GM21786 (cell line): ENCODE results near the gene PIK3AP1.

Source experiments
- ATAC-seq: cut with Tn5 transposase; IDR thresholded peaks from one replicate; pipeline ENCODE4 v1.9.1; 2021; ENCODE audit not compliant: unreplicated experiment

The PIK3AP1 gene

GRCh38 chr10:96676272-96677112, 43.8 kb downstream of the PIK3AP1 start:
- no peak for ATAC-seq

DNA sequence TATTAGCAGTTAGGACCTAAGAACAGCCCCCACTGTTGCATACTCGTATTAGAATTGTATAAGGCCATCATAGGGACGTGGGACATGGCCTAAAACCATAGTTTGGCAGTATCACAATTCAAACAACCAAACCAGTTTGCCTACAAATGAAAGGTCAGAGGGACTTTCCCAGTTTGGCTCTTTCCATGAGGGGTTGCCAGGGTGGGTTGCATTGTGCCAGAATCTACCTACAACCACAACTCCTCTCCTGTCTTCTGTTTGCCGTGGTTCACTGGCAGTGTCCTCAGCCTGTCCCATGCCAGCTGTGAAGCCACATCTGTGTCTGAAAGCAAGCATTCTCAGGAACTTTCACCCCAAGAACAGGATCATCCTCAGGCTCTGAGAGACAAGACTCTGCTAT, 44.5 kb downstream of the PIK3AP1 start:
- no peak for ATAC-seq

DNA sequence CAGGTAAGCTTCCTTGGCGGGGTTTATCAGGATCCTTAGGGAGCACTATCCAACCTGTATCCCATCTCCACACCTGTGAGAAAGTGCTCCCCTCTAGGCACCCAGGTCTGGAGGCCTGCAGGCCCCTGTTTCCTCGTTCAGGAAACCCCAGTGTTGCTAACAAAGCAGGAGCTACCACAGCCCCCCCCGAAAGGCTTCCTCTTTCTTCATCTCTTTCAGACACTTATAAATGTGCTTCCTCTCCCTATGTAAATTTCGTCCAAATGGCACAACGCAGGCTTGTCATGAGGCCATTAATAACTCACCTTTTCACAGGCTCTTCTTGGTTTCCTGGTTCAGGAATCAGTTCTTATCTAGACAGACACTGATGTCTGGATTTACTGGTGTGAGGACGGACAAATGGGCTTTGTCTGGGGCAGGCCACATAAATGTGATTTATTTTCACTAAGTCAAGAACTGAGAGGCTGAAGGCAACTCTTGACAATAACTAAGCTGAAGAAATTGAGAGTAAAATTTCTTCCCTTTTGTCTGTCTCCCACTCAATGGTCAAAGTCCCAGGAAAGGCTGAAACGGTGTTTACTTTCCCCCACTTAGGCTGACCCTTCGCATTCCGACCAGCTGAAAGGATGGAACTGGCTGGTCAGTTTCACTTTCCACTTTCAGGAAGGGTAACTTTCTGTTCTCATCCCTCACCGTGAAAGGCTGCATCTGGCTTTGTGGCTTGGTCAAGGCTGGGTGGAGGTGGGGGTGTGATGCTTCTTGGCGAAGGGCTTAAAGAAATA, 46.8 kb downstream of the PIK3AP1 start:
- peak; percentile 47 for ATAC-seq

GRCh38 chr10:96672481-96673175, 47.7 kb downstream of the PIK3AP1 start:
- ATAC-seq: no peak

DNA sequence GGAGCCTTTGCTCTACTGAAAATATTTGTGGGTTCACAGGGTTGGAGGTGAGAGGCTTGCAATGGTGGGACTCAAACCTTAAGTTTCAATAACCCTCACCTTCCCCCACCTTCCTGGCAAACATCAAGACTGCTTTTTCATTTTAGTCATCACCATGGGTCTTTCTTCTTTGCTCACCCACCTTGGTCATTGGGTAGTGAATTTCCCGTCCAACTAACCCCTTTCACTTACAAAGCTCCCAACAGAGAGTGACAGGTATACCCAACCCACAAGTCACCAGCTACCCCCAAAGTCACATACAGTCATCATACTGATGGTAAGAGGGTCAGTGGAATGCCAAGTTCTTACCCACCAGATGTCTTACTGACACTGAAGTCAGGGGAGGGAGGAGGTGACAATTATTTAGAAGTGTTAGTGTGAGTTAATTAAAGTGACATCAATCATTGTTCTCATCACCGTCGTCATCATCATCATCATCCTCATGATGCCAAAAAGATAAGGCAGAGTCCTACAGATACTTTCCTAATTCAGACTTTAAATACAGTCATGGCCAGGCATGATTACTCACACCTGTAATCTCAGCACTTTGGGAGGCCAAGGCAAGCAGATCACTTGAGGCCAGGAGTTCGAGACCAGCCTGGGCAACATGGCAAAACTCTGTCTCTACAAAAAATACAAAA, 49.0 kb downstream of the PIK3AP1 start:
- ATAC-seq: no peak

DNA sequence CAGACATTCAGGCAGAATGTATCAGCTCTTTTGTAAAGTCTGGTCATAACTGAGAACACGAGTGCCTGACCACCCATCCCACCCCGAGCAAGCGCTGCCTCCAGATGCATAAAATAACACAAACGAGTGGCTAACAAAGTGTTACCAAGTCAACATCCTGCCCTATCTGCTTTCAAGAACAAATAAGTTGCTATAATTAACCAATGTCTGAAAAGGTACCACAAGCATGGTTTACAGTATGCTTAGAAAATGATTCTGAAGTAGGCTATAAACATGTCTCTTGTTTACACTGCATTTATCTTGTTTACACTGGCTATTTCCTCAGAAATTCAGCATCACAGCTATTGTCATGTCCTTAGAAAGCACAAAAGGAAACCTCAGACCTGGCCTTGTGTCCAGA, 49.5 kb downstream of the PIK3AP1 start:
- ATAC-seq: peak; percentile 29

DNA sequence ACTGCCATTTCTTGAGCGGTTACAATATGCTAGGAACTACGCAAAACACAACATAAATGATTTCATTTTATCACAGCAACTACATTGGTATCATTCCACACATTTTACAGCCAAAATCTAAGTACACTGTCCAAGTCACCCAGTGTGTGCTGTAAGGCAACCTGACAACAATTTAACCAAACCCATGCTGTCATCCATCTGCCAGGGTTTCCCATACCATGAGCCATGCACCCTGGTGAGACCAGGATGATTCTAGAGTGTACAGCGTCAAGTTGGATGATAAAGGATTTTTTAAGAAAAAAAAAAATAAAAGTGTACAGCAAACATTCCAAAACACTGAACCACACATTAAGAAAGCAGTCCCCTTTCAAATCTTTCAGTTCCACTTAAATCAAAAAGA, 52.9 kb downstream of the PIK3AP1 start:
- ATAC-seq: no peak

- ATAC-seq: peak; percentile 50
Observed at GRCh38 chr10:96666741-96667140, 53.6 kb downstream of the PIK3AP1 start.

GRCh38 chr10:96665306-96665705, 55.0 kb downstream of the PIK3AP1 start:
- no peak for ATAC-seq

GRCh38 chr10:96664563-96664962, 55.8 kb downstream of the PIK3AP1 start:
- ATAC-seq: peak; percentile 65

- ATAC-seq: no peak
Observed at GRCh38 chr10:96663797-96664196, 56.5 kb downstream of the PIK3AP1 start.

- ATAC-seq: no peak
Observed at GRCh38 chr10:96661632-96662031, 58.7 kb downstream of the PIK3AP1 start.

DNA sequence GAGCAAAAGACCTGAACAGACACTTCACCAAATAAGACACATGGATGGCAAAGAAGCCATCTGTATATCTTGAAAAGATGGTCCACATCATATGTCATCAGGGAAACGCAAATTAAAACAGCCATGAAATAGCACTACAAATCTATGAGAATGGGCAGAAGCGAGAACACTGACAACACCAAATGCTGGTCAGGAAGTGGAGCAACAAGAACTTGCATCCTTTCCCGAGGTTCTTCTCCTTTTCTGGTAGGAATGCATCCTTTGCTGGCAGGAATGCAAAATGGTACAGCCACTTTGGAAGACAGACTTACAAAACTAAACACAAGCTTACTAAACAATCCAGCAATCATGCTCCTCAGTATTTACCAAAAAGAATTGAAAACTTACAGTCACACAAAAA, 60.0 kb downstream of the PIK3AP1 start:
- no peak for ATAC-seq

DNA sequence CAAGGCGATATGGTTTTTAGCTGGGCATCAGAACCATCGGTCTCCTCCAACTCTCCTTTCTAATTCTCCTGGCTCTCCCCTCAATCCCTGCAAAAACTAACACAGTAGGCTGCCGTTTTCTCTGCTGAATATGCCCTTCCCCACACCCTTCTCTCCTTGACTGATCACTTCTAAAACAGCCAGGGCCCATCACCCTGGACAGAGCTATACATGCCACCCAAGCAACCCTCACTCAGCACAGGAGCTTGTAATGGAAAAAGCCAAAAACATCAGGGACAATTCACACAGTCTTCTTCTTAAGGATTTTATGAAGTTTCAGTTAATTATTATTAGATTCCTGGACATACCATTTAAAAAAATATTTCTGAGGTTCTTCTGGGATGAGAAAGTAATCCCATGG, 61.5 kb downstream of the PIK3AP1 start:
- no peak for ATAC-seq

GRCh38 chr10:96657385-96657784, 62.9 kb downstream of the PIK3AP1 start:
- ATAC-seq: no peak

GRCh38 chr10:96656839-96657238, 63.5 kb downstream of the PIK3AP1 start:
- ATAC-seq: no peak

DNA sequence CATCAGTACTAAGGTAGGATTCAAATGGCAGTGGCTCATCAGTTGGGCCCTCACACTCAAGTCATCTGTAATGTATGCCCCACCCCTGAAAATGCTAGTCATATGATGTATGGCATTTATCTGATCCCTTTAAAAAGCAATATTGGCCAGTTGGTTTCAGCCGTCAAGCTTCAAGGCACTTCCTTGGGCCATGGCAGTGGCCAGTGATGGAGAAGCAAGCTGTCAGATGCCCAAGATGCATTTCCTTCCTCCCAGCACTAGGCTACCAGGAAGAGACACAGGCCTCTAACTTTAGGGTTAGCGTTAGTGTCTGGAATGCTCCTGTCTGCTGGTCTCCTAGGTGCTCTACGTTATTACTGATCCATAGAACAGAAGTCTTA, 64.1 kb downstream of the PIK3AP1 start:
- no peak for ATAC-seq

DNA sequence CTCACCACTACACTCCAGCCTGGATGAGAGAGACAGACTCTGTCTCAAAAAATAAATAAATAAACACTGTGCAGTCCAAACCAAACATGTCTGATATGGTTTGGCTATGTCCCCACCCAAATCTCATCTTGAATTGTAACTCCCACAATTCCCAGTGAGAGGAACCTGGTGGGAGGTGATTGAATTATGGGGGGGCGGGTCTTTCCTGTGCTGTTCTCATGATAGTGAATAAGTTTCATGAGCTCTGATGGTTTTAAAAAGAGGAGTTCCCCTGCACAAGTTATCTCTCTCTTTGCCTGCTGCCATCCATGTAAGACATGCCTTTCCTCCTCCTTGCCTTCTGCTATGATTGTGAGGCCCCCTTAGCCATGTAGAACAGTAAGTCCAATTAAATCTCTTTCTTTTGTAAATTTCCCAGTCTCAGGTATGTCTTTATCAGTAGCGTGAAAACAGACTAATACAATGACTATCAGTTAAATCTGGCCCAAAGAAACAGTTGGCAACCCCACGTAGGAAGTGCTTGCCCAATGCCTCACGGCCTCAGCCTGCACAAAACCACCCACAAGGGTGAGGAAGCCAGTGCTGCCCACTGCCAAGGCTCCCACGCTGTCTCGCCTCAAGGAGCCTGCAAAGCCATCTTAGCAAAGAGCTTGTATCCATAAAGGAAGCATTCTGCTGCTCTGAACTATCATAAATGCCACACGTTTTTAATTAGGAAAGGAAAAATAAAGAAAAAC, 64.7 kb downstream of the PIK3AP1 start:
- ATAC-seq: no peak

- peak; percentile 79 for ATAC-seq
Observed at GRCh38 chr10:96651998-96652431, 68.3 kb downstream of the PIK3AP1 start.

DNA sequence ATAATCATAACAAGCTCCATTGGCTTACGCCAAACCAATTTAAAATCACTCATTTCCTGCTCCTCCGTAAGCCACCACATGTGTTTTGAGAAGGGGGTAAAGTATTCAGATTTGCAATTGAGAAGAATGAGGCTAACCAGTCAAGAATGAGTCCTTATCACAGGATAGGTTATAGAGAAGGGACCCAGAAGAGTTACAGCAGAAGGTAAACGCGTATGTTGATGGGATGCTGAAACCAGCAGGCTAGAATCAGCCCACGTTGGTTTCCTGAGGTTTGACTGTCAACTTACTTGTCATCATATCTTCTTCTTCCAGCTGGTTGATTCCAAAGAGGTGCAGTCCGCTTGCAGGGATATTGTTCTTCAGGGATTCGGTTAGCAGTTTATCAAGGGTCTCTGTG, 69.4 kb downstream of the PIK3AP1 start:
- no peak for ATAC-seq
